HG02884 (cell line): Measurements from ENCODE around the gene CAPS.

Source experiments
- ATAC-seq: cut with Tn5 transposase; IDR thresholded peaks from one replicate; pipeline ENCODE4 v1.9.1; 2021; ENCODE audit warnings: mild to moderate bottlenecking, moderate library complexity; ENCODE audit not compliant: unreplicated experiment

CAPS gene

GRCh38 chr19:5932609-5933262, 18.7 kb downstream of the CAPS start:
- no peak for ATAC-seq

GRCh38 chr19:5933391-5934068, 19.5 kb downstream of the CAPS start:
- ATAC-seq, result no peak

GRCh38 chr19:5934069-5934401, 20.0 kb downstream of the CAPS start:
- ATAC-seq, result no peak

GRCh38 chr19:5934774-5935472, 20.9 kb downstream of the CAPS start:
- no peak for ATAC-seq

GRCh38 chr19:5935473-5936291, 21.6 kb downstream of the CAPS start:
- ATAC-seq, result no peak

GRCh38 chr19:5936292-5936592, 22.2 kb downstream of the CAPS start:
- no peak for ATAC-seq

- ATAC-seq, result no peak
Observed at GRCh38 chr19:5937550-5937949, 23.5 kb downstream of the CAPS start.

- no peak for ATAC-seq
Observed at GRCh38 chr19:5940260-5941208, 26.5 kb downstream of the CAPS start.

GRCh38 chr19:5941673-5942072, 27.6 kb downstream of the CAPS start:
- ATAC-seq, result no peak

GRCh38 chr19:5943045-5943444, 29.0 kb downstream of the CAPS start:
- ATAC-seq, result no peak

GRCh38 chr19:5943623-5944022, 29.6 kb downstream of the CAPS start:
- ATAC-seq, result no peak

- ATAC-seq, result no peak
Observed at GRCh38 chr19:5947435-5947834, 33.4 kb downstream of the CAPS start.

- ATAC-seq, result no peak
Observed at GRCh38 chr19:5948752-5949564, 34.9 kb downstream of the CAPS start.

GRCh38 chr19:5949792-5950305, 35.8 kb downstream of the CAPS start:
- no peak for ATAC-seq

- ATAC-seq, result no peak
Observed at GRCh38 chr19:5950741-5951140, 36.7 kb downstream of the CAPS start.

- no peak for ATAC-seq
Observed at GRCh38 chr19:5951338-5951861, 37.3 kb downstream of the CAPS start.

GRCh38 chr19:5952193-5953029, 38.4 kb downstream of the CAPS start:
- no peak for ATAC-seq

- ATAC-seq, result no peak
Observed at GRCh38 chr19:5953030-5953589, 39.1 kb downstream of the CAPS start.
